ENCODE measurements around the gene GINS1.

The GINS1 gene

GRCh38 chr20:25407311-25408169 lies at the start of gene GINS1:
Gene GINS1, plus strand, starts transcription at chr20:25407673. Its CDS starts 148 bp downstream, at chr20:25407821.
- peak; percentile 92 to 94 for DNase-seq

- DNase-seq: no peak
Measured at GRCh38 chr20:25360631-25361286, 46.7 kb upstream of the GINS1 start.

GRCh38 chr20:25361287-25361683 lies 46.2 kb upstream of the GINS1 start:
- no peak for DNase-seq

DNA sequence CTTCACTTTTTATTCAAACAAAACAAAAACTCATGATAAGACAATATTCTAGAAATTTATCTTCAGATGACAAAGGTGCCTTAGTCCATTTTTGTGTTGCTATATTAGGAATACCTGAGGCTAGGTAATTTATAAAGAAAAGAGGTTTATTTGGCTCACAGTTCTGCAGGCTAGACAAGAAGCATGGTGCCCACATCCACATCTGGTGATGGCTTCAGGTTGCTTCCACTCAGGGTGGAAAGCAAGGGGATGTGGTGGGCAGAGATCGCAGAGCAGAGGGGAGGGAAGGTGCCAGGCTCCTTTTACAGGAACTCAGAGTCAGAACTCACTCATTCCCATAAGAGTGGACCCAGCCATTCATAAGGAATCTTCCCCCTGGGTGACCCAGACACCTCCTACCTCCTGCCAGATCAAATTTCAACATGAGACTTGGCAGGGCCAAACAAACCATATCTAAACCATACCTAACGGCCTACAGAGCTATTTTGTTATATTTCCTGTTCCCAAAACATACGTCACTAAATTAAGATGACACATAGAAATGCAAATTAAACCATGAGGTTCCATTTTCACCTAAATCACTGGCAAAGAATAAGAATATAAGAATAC lies 43.2 kb upstream of the GINS1 start:
- DNase-seq: no peak

GRCh38 chr20:25364879-25365699 lies 42.4 kb upstream of the GINS1 start:
- DNase-seq: no peak

- DNase-seq: no peak
Measured at GRCh38 chr20:25368526-25368925, 38.9 kb upstream of the GINS1 start.

- DNase-seq: no peak
Measured at GRCh38 chr20:25368976-25369375, 38.5 kb upstream of the GINS1 start.

- no peak for DNase-seq
Measured at GRCh38 chr20:25369529-25369928, 37.9 kb upstream of the GINS1 start.

DNA sequence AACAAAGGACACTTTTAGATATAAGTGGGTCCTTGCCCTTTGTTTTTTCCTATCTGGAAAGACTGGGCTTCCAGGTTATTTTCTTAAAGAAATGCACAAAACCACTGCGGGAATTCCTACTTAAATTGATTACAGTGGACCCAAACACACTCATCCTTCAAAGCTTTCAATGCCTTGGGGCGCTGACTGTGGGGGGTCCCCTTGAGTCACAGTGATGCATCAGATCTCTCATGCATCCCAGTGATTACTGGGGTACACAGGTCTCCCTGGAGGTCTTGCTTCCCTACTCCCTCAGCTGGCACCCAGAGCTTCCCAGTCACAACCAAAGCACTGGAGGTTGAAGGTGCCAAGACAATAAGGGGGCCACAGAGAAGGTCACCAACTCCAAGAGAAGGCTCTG lies 37.5 kb upstream of the GINS1 start:
- no peak for DNase-seq

GRCh38 chr20:25372584-25373336 lies 34.7 kb upstream of the GINS1 start:
- DNase-seq: no peak

DNA sequence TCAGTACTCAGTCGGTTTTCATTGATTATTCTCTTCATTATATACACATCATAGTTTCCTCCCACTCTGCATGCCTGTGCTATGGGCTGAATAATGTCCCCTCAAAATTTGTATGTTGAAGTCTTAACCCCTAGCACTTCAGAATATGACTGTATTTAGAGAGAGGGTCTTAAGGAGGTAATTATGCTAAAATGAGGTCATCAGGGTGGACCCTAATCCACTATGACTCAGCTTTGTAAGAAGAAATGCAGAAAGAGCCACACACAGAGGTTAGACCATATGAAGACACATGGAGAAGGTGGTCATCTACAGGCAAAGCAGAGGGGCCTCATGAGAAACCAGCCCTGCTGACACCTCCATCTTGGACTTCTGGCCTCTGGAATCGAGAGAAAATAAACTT lies 32.6 kb upstream of the GINS1 start:
- no peak for DNase-seq

DNA sequence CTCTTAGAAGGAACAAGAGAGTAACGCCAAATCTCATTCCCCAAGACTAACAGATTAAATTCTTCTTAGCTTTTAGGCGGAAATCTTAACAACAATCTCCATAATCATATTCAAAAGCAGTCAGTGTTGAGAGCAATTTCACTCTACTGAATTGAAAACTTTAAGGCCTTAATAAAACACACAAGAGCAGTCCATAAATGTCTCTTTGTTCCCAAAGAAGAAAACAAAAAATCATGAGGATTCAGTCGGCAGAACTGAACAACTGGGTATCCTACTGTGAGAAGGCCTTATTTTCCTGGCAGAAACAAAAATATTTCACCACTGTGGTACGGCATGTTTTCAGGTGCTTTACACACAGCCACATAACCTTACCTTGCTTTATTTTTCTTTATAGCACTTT lies 31.2 kb upstream of the GINS1 start:
- DNase-seq: no peak

DNA sequence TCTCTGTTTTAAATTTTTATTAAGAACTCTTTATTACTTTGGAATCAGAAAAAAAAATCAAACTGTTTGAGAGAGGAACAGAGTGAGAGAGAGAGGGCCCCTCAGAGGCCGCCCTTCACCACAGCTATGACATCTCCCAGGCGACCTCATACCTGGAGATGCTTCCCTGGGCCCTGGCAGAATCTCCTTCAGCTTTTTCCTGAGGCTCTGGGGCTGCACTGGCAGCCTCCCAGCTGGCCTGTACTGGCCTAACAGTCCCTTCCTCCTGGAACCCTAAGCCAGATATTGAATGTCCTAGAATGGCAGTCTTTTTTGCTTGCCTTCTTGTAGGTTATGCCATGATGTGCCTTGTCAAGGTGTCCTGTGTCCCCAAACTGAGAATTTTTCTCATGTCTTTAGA lies 30.6 kb upstream of the GINS1 start:
- no peak for DNase-seq

DNA sequence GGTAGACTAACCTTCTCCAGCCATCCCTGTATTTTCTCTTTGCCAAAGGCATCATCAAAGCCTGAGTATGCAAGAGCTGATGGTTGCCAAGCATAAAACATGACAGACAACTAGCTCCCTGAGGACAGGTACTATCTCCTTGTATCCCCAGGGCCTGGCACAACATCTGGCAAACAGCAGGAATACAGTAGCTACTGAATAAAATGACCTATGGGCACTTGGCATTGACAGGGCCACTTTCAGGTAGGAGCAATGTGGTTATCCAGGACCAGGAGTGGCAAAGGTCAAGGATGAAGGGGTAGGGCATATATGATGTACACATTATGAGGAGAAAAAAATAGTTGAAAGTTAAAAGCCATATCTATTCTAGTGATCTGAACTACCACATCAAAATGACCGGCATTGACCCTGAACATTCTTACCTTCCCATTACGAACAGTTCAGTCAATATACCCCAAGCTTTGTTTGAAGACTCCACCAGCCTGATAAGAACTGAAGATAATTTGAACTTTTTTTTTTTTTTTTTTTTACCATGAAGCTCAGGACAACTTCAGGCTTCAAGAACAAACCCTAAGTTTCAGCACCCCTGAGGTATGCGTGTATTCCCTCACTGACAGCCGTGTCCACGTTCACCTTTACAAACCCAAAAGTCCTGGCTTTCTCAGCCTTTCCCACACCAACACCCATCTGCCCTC lies 29.1 kb upstream of the GINS1 start:
- no peak for DNase-seq

DNA sequence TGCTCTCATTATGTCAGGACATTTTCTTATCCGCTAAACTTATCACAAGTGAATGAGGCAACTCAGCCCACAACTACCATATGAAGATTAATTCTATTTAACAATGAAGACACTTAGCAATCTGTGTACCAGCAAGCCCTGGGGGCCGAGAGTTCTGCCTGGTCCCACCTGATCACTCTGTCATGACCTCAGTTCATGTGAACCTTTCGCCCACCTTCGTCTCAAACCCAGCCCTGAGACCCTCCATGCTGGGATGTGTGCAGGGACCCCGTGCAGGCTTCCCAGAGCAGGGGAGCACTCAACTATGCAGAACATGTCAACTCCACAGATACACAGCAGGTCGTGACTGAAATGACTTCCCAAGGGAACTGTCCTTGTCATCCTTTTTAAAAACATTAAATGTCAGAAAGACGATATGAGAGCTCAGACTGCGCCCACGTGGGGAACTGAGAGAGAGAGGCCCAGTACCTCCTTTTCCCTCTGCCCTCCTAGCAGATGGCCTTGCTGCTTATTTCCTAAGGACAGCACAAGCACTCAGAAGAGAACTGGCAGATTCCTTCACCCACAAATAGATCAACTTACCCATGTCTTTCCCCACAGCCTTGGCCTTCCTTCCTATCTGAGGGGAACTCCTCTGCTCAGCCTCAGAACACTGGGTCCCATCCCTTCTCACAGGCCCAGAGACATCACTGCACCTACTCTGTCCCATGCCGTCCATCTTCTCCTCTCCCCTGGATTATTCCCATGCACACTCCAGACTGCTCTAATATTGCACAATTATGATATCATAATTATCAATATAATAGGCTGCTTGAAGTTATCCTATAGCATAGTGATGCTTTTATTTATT lies 28.4 kb upstream of the GINS1 start:
- no peak for DNase-seq

GRCh38 chr20:25380945-25381614 lies 26.4 kb upstream of the GINS1 start:
- DNase-seq: no peak

DNA sequence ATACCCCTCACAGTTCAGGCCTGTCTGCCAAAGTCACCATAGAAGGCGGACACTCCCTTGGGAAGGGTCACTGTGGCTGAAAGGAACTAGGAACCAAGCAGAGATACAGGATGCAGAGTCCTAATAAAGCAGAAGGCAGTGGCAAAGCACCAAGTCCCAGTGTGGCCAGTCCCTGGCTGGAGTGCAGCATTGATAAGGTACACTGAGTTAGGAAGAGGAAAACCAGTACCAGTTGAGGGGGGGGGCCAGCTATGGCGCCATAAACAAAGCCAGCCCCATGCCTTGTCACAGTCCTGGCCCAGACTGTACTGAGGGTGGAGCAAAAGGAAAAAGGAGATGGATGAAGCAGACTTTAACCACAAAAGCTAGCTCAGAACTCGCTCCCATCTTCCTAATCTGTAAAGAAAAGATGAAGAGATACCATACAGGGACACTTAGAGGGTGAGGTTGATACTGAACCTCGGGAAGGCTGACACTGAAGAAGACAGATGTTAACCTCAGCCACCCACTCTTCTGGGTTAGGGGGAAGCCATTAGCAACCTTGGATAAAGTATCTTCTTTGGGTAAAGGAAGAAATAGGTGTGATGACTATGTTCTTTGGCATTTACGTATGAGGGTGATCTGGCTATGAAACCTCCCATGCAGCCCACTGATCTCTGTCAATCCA lies 24.6 kb upstream of the GINS1 start:
- no peak for DNase-seq

GRCh38 chr20:25389401-25389857 lies 18.0 kb upstream of the GINS1 start:
- DNase-seq: no peak

GRCh38 chr20:25389858-25390537 lies 17.5 kb upstream of the GINS1 start:
- peak; percentile 41 to 64 for DNase-seq
